Measurements from ENCODE around the gene DSCAM. TPM values are rescaled to one million over a fixed set of nuclear protein-coding genes. Genes with fewer than 3 reads are reported as not detected.

The DSCAM gene
- total and polyA plus RNA-seq, 2 donors (not counting 1 experiment from before 2014, with no cell fraction given) = under 0.01 to 0.01 TPM

DNA sequence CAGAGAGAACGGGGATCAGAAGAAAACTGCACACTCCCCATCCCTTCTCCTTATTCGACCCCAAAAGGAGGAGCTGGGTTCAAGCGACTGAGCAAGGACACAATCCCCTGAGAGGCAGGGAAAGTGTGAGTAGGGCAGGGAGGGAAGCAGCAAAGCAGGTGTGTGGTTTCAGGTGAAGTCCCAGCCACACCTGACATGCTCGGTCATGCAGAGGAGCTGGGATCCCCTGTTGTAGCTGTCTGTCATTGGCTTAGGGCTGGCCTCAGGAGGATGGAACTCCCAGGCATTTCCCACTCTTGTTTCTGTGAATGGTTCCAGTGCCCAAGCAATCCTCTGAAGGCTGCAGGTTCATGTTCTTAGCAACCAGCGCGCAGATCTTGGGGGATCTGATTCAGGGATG, 150.7 kb downstream of the DSCAM start:
- no peak for DNase-seq (ENCODE audit: low read depth in 2 of 2)
- H3K27me3 ChIP-seq (ENCODE audit: control insufficient read depth, insufficient read depth, low read length) = no peaks in the 10 kb centered on the region

DNA sequence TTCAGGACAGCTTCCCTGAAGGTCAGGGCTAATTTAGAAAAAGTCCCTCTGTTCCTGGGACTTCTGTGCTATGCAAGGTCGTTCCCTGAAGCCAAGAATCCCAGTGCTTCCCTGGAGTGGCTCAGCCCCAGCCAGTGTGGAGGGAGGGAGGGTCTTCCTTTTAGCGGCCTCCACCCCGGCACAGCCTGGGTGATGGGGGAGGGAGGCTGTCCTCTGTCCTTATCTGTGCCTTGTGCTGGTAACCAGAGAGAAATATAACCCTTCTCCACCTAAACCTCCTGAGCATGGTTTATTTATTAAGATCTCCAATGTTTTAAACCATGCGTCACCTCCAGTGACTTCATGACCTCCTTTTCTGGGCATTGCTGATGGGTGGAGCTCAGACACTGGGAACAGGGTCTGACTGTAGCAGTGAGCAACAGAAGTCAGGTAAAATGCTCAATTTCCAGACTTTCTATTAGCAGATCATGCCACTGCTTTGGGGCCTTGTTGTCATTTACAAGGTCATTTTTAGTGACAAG, 157.1 kb downstream of the DSCAM start:
- no peaks in the 10 kb centered on the region for H3K27me3 ChIP-seq (ENCODE audit: control insufficient read depth, insufficient read depth, low read length)
- H3K9me3 ChIP-seq (ENCODE audit: control insufficient read depth, insufficient read depth, low read depth, low read length) = no peaks in the 10 kb centered on the region
- no peak overlapping the region for H2AFZ ChIP-seq (ENCODE audit: low read length)
- no peaks in the 10 kb centered on the region for H4K20me1 ChIP-seq (ENCODE audit: control insufficient read depth, extremely low read depth, insufficient read depth, low read length)
- no peaks in the 10 kb centered on the region for H3K4me1 ChIP-seq (ENCODE audit: control insufficient read depth, extremely low read depth, insufficient read depth, low read length)
- no peak overlapping the region for H3K4me2 ChIP-seq (ENCODE audit: extremely low read depth, insufficient read depth, low read length)
- DNase-seq (ENCODE audit: low read depth in 2 of 2) = no peak
- H3K27ac ChIP-seq (ENCODE audit: insufficient read depth, low read length) = no peak overlapping the region
- H3K9ac ChIP-seq (ENCODE audit: insufficient read depth, low read length) = no peak overlapping the region
- TF ChIP-seq EZH2 (IDR thresholded peaks at IDR 0.05; ENCODE audit: low read length, missing control alignments) = no peak
- TF ChIP-seq, protein P1, sequence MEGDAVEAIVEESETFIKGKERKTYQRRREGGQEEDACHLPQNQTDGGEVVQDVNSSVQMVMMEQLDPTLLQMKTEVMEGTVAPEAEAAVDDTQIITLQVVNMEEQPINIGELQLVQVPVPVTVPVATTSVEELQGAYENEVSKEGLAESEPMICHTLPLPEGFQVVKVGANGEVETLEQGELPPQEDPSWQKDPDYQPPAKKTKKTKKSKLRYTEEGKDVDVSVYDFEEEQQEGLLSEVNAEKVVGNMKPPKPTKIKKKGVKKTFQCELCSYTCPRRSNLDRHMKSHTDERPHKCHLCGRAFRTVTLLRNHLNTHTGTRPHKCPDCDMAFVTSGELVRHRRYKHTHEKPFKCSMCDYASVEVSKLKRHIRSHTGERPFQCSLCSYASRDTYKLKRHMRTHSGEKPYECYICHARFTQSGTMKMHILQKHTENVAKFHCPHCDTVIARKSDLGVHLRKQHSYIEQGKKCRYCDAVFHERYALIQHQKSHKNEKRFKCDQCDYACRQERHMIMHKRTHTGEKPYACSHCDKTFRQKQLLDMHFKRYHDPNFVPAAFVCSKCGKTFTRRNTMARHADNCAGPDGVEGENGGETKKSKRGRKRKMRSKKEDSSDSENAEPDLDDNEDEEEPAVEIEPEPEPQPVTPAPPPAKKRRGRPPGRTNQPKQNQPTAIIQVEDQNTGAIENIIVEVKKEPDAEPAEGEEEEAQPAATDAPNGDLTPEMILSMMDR (conservative IDR thresholded peaks at IDR 0.05 in 1 of 2, IDR thresholded peaks at IDR 0.05 in 1 of 2; ENCODE audit: low read depth in 1 of 2, low read length in 2 of 2) = no peak
- no peaks in the 10 kb centered on the region for H3K79me2 ChIP-seq (ENCODE audit: control insufficient read depth, insufficient read depth, low read length)
- H3K4me3 ChIP-seq (replicated peaks in 1 of 4; ENCODE audit: control extremely low read depth in 1 of 4, insufficient read depth in 1 of 4, low read depth in 3 of 4, low read length in 4 of 4) = no peak overlapping the region
- no peaks in the 10 kb centered on the region for H3K36me3 ChIP-seq (ENCODE audit: control insufficient read depth, insufficient read depth, low read length)

More for the DNA sequence above, 150.7 kb downstream of the DSCAM start:
- no peaks in the 10 kb centered on the region for H3K36me3 ChIP-seq (ENCODE audit: control insufficient read depth, insufficient read depth, low read length)
- no peak overlapping the region for H3K9ac ChIP-seq (ENCODE audit: insufficient read depth, low read length)
- H4K20me1 ChIP-seq (ENCODE audit: control insufficient read depth, extremely low read depth, insufficient read depth, low read length) = no peaks in the 10 kb centered on the region
- H3K79me2 ChIP-seq (ENCODE audit: control insufficient read depth, insufficient read depth, low read length) = no peaks in the 10 kb centered on the region
- H3K4me1 ChIP-seq (ENCODE audit: control insufficient read depth, extremely low read depth, insufficient read depth, low read length) = no peaks in the 10 kb centered on the region
- H2AFZ ChIP-seq (ENCODE audit: low read length) = no peak overlapping the region
- H3K4me3 ChIP-seq (replicated peaks in 1 of 4; ENCODE audit: control extremely low read depth in 1 of 4, insufficient read depth in 1 of 4, low read depth in 3 of 4, low read length in 4 of 4) = no peak overlapping the region
- no peak overlapping the region for H3K27ac ChIP-seq (ENCODE audit: insufficient read depth, low read length)
- no peaks in the 10 kb centered on the region for H3K9me3 ChIP-seq (ENCODE audit: control insufficient read depth, insufficient read depth, low read depth, low read length)
- TF ChIP-seq, protein P1 (conservative IDR thresholded peaks at IDR 0.05 in 1 of 2, IDR thresholded peaks at IDR 0.05 in 1 of 2; ENCODE audit: low read depth in 1 of 2, low read length in 2 of 2) = no peak
- no peak for TF ChIP-seq EZH2 (IDR thresholded peaks at IDR 0.05; ENCODE audit: low read length, missing control alignments)
- no peak overlapping the region for H3K4me2 ChIP-seq (ENCODE audit: extremely low read depth, insufficient read depth, low read length)

DNA sequence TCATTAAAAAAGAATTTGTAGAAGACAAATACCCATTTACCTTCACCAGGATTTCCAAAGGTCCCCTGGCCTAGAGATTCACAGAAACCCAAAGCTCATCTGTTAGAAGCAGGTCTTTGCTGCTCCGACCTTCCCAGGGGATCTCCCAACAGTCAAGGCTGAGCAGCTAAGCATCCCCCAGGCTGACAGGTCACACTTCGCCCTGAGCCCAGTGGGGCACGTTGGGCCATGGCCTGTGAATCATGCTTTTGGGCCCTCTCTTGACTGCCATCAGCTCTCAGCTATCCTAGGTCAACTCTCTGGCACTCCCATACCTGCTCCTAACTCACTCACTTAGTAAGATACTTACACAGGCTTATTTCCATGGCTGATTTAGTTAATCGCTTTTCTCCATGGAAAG, 157.7 kb downstream of the DSCAM start:
- TF ChIP-seq, protein P1 (conservative IDR thresholded peaks at IDR 0.05 in 1 of 2, IDR thresholded peaks at IDR 0.05 in 1 of 2; ENCODE audit: low read depth in 1 of 2, low read length in 2 of 2) = no peak
- no peak for TF ChIP-seq EZH2 (IDR thresholded peaks at IDR 0.05; ENCODE audit: low read length, missing control alignments)
- H3K9ac ChIP-seq (ENCODE audit: insufficient read depth, low read length) = no peak overlapping the region
- H3K4me3 ChIP-seq (replicated peaks in 1 of 4; ENCODE audit: control extremely low read depth in 1 of 4, insufficient read depth in 1 of 4, low read depth in 3 of 4, low read length in 4 of 4) = no peak overlapping the region
- no peaks in the 10 kb centered on the region for H3K4me1 ChIP-seq (ENCODE audit: control insufficient read depth, extremely low read depth, insufficient read depth, low read length)
- no peak overlapping the region for H2AFZ ChIP-seq (ENCODE audit: low read length)
- no peaks in the 10 kb centered on the region for H3K79me2 ChIP-seq (ENCODE audit: control insufficient read depth, insufficient read depth, low read length)
- H4K20me1 ChIP-seq (ENCODE audit: control insufficient read depth, extremely low read depth, insufficient read depth, low read length) = no peaks in the 10 kb centered on the region
- H3K27me3 ChIP-seq (ENCODE audit: control insufficient read depth, insufficient read depth, low read length) = no peaks in the 10 kb centered on the region
- no peak overlapping the region for H3K4me2 ChIP-seq (ENCODE audit: extremely low read depth, insufficient read depth, low read length)
- no peak overlapping the region for H3K27ac ChIP-seq (ENCODE audit: insufficient read depth, low read length)
- no peaks in the 10 kb centered on the region for H3K9me3 ChIP-seq (ENCODE audit: control insufficient read depth, insufficient read depth, low read depth, low read length)
- H3K36me3 ChIP-seq (ENCODE audit: control insufficient read depth, insufficient read depth, low read length) = no peaks in the 10 kb centered on the region
- DNase-seq (ENCODE audit: low read depth in 2 of 2) = no peak
